ENCODE results near the gene PATJ. TPM values are rescaled to one million over a fixed set of nuclear protein-coding genes. Genes with fewer than 3 reads are reported as not detected.

PATJ gene
- total and polyA plus RNA-seq, 3 donors from 2014 or later = 12.9 to 44.5 (median 21.6) TPM

- intact Hi-C loops (cut with DNase I; ENCODE audit: low total_unique reads) = no loop called here
- no peak for TF ChIP-seq CTCF (IDR thresholded peaks at IDR 0.05)
- TF ChIP-seq POLR2A (IDR thresholded peaks at IDR 0.05) = no peak
Observed at GRCh38 chr1:61808321-61808720, 66.0 kb downstream of the PATJ start.

GRCh38 chr1:61808968-61809367 lies 66.7 kb downstream of the PATJ start:
- Histone ChIP-seq H3K4me1 (no peaks in the 10 kb centered on the region), H3K9me3 (no peaks in the 10 kb centered on the region), H3K4me3 (no peak overlapping the region), H3K36me3 (ENCODE audit: low read depth, missing control alignments) (no peaks in the 10 kb centered on the region), H3K27me3 (no peaks in the 10 kb centered on the region), H3K27ac (no peak overlapping the region)
- intact Hi-C loops (cut with DNase I; ENCODE audit: low total_unique reads) = no loop called here
- DNase-seq = no peak
- WGBS, 2 donors = 31 to 49% methylated on average over 4 of the region's 4 CpGs
- TF ChIP-seq POLR2A (IDR thresholded peaks at IDR 0.05) (no peak), CTCF (IDR thresholded peaks at IDR 0.05) (no peak)

More at GRCh38 chr1:61808321-61808720, 66.0 kb downstream of the PATJ start:
- Histone ChIP-seq H3K9me3 (no peaks in the 10 kb centered on the region), H3K36me3 (ENCODE audit: low read depth, missing control alignments) (no peaks in the 10 kb centered on the region), H3K4me1 (no peaks in the 10 kb centered on the region), H3K4me3 (no peak overlapping the region), H3K27ac (no peak overlapping the region), H3K27me3 (no peaks in the 10 kb centered on the region)
- DNase-seq = no peak
- WGBS, 2 donors = 77 to 89% methylated on average over 4 of the region's 4 CpGs

- H3K4me1 ChIP-seq = no peaks in the 10 kb centered on the region
- H3K9me3 ChIP-seq = no peaks in the 10 kb centered on the region
- H3K36me3 ChIP-seq (ENCODE audit: low read depth, missing control alignments) = no peaks in the 10 kb centered on the region
- 69 to 91% methylated on average over 1 of the region's 1 CpG for WGBS, 2 donors
- TF ChIP-seq POLR2A (IDR thresholded peaks at IDR 0.05) (no peak), CTCF (IDR thresholded peaks at IDR 0.05) (no peak)
- H3K27ac ChIP-seq = no peak overlapping the region
- no peak overlapping the region for H3K4me3 ChIP-seq
- intact Hi-C loops (cut with DNase I; ENCODE audit: low total_unique reads) = no loop called here
- no peaks in the 10 kb centered on the region for H3K27me3 ChIP-seq
- DNase-seq = no peak
Observed at GRCh38 chr1:61812916-61813315, 70.6 kb downstream of the PATJ start.

- intact Hi-C loops (cut with DNase I; ENCODE audit: low total_unique reads) = no loop called here
- no peak overlapping the region for H3K27ac ChIP-seq
- TF ChIP-seq CTCF (IDR thresholded peaks at IDR 0.05) (no peak), POLR2A (IDR thresholded peaks at IDR 0.05) (no peak)
Observed at GRCh38 chr1:61816191-61816590, 73.9 kb downstream of the PATJ start.

DNA sequence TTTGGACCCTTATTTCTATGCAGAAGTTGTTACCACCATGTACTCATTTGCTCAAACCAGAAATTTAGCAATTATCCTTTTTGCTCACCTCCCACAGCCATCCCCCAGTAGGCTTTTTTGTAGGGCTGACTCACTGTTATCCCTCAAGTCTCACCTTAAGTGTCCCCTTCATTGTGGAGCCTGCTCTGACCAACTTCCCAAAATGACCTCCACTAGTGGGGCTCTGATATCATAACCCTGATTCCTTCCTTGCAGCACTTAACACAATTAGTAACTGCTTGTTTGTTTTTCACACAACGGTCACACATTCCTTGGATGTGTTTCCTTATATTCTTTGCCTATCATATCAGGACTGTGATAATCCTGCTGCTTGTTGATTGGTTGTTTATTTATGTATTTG lies 76.7 kb downstream of the PATJ start:
- Histone ChIP-seq H3K36me3 (ENCODE audit: low read depth, missing control alignments) (no peaks in the 10 kb centered on the region), H3K4me3 (no peak overlapping the region), H3K9me3 (no peaks in the 10 kb centered on the region), H3K27ac (no peak overlapping the region), H3K27me3 (no peaks in the 10 kb centered on the region), H3K4me1 (no peaks in the 10 kb centered on the region)
- DNase-seq = no peak
- TF ChIP-seq CTCF (IDR thresholded peaks at IDR 0.05) = no peak
- no peak for TF ChIP-seq POLR2A (IDR thresholded peaks at IDR 0.05)
- intact Hi-C loops (cut with DNase I; ENCODE audit: low total_unique reads) = no loop called here
- 89 to 93% methylated on average over 1 of the region's 1 CpG for WGBS, 2 donors

More at GRCh38 chr1:61816191-61816590, 73.9 kb downstream of the PATJ start:
- Histone ChIP-seq H3K36me3 (ENCODE audit: low read depth, missing control alignments) (no peaks in the 10 kb centered on the region), H3K9me3 (no peaks in the 10 kb centered on the region), H3K4me1 (no peaks in the 10 kb centered on the region), H3K27me3 (no peaks in the 10 kb centered on the region), H3K4me3 (no peak overlapping the region)
- no peak for DNase-seq
- WGBS, 2 donors = 93 to 98% methylated on average over 3 of the region's 3 CpGs

Data from testis (tissue), 3 donors.